ENCODE data around the gene RUNX2. TPM values are rescaled to one million over a fixed set of nuclear protein-coding genes. Genes with fewer than 3 reads are reported as not detected.

The RUNX2 gene
- total RNA-seq, 1 donor from 2014 or later, result not detected

DNA sequence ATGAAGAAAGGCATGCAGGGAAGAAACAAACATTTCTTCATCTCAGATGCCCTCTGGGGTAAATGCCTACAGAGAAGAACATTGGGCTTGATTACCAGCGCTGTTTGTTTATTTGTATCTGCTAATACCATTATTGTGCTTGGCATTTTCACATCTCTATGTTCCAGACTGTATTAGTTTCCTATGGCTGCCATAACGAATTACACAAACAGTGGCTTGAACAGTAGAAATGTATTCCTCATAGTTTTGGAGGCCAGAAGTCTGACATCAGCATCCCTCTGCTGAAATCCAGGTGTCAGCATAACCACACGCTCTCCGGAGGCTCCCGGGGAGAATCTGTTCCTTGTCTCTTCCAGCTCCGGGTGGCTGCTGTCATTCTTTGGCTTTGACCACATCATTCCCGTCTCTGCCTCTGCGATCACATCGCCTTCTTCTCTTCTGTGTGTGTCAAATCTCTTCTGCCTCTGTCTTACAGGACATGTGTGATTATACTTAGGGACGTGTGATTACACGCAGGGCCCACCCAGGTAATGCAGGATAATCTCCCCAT, 291.2 kb downstream of the RUNX2 start:
- TF ChIP-seq, protein P1, sequence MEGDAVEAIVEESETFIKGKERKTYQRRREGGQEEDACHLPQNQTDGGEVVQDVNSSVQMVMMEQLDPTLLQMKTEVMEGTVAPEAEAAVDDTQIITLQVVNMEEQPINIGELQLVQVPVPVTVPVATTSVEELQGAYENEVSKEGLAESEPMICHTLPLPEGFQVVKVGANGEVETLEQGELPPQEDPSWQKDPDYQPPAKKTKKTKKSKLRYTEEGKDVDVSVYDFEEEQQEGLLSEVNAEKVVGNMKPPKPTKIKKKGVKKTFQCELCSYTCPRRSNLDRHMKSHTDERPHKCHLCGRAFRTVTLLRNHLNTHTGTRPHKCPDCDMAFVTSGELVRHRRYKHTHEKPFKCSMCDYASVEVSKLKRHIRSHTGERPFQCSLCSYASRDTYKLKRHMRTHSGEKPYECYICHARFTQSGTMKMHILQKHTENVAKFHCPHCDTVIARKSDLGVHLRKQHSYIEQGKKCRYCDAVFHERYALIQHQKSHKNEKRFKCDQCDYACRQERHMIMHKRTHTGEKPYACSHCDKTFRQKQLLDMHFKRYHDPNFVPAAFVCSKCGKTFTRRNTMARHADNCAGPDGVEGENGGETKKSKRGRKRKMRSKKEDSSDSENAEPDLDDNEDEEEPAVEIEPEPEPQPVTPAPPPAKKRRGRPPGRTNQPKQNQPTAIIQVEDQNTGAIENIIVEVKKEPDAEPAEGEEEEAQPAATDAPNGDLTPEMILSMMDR (IDR thresholded peaks at IDR 0.05; ENCODE audit: partially characterized antibody, unreplicated experiment), result no peak
- DNase-seq, result no peak
- Mint-ChIP-seq H3K4me3 (ENCODE audit: unreplicated experiment) (no peak overlapping the region), H3K4me1 (ENCODE audit: low read depth, unreplicated experiment) (no peaks in the 10 kb centered on the region), H3K27ac (ENCODE audit: unreplicated experiment) (no peak overlapping the region), H3K27me3 (ENCODE audit: unreplicated experiment) (no peaks in the 10 kb centered on the region), H3K36me3 (ENCODE audit: unreplicated experiment) (no peaks in the 10 kb centered on the region), H3K9me3 (ENCODE audit: unreplicated experiment) (no peaks in the 10 kb centered on the region)

DNA sequence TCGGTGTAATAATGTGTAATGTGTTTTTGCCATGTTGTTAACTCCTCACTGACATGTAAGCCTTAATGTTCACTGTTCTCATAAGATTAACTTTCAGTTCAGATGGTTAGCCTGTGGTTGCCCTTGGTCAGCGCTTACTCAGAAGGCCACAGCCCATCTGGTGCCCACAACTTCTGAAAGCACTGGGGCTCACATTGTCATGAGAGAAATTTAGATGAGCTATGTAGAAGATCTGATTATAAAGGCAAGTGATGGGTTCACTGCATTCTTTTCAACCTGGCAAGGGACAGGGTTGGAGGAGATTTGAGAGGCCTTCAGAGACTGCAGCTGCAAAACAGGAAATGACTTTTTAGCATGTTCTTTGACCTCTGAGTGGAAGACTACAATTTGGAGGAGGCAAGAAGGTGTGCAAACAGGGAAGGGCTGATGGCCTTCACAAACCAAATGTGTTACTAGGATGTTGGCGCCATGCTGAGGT, 291.9 kb downstream of the RUNX2 start:
- H3K4me3 Mint-ChIP-seq (ENCODE audit: unreplicated experiment), result no peak overlapping the region
- DNase-seq, result no peak
- H3K27me3 Mint-ChIP-seq (ENCODE audit: unreplicated experiment), result no peaks in the 10 kb centered on the region
- H3K27ac Mint-ChIP-seq (ENCODE audit: unreplicated experiment), result no peak overlapping the region
- TF ChIP-seq, protein P1 (IDR thresholded peaks at IDR 0.05; ENCODE audit: partially characterized antibody, unreplicated experiment), result no peak
- no peaks in the 10 kb centered on the region for H3K9me3 Mint-ChIP-seq (ENCODE audit: unreplicated experiment)
- no peaks in the 10 kb centered on the region for H3K4me1 Mint-ChIP-seq (ENCODE audit: low read depth, unreplicated experiment)
- H3K36me3 Mint-ChIP-seq (ENCODE audit: unreplicated experiment), result no peaks in the 10 kb centered on the region

DNA sequence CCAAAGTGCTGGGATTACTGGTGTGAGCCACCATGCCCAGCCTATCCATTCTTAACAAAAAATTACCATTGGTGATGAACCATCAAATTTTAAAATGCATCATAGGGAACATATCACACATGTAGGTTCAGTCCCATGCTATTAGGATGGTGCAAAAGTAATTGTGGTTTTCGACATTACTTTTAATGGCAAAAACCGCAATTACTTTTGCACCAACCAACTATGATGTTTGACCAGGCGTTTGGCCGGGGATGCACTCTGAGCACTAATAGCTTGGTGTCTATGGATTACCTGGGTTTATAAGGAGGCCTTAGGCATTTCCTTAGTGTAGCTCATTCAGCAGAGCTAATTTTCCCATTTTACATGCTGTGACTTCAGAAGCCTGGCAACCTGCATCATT, 296.1 kb downstream of the RUNX2 start:
- Mint-ChIP-seq H3K27ac (ENCODE audit: unreplicated experiment) (no peak overlapping the region), H3K9me3 (ENCODE audit: unreplicated experiment) (no peaks in the 10 kb centered on the region), H3K4me1 (ENCODE audit: low read depth, unreplicated experiment) (no peaks in the 10 kb centered on the region), H3K4me3 (ENCODE audit: unreplicated experiment) (no peak overlapping the region), H3K36me3 (ENCODE audit: unreplicated experiment) (no peaks in the 10 kb centered on the region), H3K27me3 (ENCODE audit: unreplicated experiment) (peaks cover under 1% of the 10 kb centered on the region)
- no peak for DNase-seq
- TF ChIP-seq, protein P1 (IDR thresholded peaks at IDR 0.05; ENCODE audit: partially characterized antibody, unreplicated experiment), result no peak

DNA sequence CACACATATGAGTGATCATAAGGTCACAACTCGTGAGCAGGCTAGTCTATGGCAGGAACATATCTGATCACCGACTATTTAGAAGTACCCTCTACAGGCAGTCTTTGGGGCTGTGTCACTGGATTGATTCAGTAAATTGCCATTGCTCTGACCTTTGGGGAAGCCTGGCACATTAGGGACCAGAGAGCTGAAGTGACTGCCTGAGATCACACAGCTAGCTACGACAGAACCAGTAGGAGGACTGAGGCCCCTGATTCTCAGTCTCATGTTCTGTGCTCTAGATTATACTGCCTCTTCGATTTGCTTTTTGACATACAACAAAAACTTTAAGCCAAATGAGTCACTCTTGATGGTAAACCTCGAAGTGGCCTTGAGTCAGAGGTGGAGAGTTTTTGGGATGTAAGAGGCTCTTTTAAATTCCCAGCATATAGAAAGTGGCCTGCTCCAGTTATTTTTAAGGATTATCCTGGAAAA, 297.1 kb downstream of the RUNX2 start:
- H3K36me3 Mint-ChIP-seq (ENCODE audit: unreplicated experiment), result no peaks in the 10 kb centered on the region
- H3K4me1 Mint-ChIP-seq (ENCODE audit: low read depth, unreplicated experiment), result no peaks in the 10 kb centered on the region
- H3K4me3 Mint-ChIP-seq (ENCODE audit: unreplicated experiment), result no peak overlapping the region
- peaks cover 3% of the 10 kb centered on the region for H3K27me3 Mint-ChIP-seq (ENCODE audit: unreplicated experiment)
- TF ChIP-seq, protein P1 (IDR thresholded peaks at IDR 0.05; ENCODE audit: partially characterized antibody, unreplicated experiment), result no peak
- no peak overlapping the region for H3K27ac Mint-ChIP-seq (ENCODE audit: unreplicated experiment)
- no peak for DNase-seq
- H3K9me3 Mint-ChIP-seq (ENCODE audit: unreplicated experiment), result no peaks in the 10 kb centered on the region

DNA sequence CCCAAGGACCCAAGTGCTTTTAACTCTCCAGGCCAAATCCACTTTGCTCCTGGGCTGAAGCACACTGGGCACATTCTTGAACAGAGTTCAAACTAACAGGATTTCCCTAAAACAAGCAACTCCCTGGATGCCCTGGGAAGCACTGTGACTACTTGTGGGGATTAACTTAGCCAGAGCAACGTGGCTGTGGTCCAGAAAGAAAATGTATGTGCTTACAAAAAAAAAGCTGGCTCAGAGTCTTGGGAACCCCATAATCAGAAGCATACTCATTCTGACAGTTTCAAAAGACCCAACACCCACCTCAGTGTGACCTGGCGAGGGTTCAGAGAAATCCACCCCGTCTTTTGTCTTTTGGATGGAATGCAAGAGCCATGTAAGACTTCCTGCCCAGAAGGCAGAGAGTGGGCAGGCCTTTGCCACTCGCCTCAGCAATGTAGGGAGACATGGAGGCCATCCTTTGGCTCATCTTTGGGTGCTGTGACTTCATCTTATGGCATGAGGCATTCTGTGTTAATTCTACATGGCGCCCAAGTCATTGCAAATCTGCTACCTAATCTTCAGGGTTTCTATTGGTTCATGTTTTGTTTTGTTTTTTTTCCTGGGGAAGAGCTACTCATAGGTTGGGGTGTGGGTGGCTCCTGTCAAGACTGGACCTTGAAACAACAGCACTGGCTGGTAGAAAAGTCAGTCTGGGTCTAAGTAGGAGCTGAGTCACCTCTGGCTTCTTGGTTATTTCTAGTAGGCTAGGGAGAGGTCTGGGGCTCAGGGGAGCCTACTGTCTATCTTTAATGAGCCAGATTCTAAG, 298.2 kb downstream of the RUNX2 start:
- peaks cover 3% of the 10 kb centered on the region for H3K27me3 Mint-ChIP-seq (ENCODE audit: unreplicated experiment)
- no peak overlapping the region for H3K4me3 Mint-ChIP-seq (ENCODE audit: unreplicated experiment)
- H3K9me3 Mint-ChIP-seq (ENCODE audit: unreplicated experiment), result no peaks in the 10 kb centered on the region
- H3K36me3 Mint-ChIP-seq (ENCODE audit: unreplicated experiment), result no peaks in the 10 kb centered on the region
- H3K27ac Mint-ChIP-seq (ENCODE audit: unreplicated experiment), result no peak overlapping the region
- H3K4me1 Mint-ChIP-seq (ENCODE audit: low read depth, unreplicated experiment), result no peaks in the 10 kb centered on the region
- TF ChIP-seq, protein P1 (IDR thresholded peaks at IDR 0.05; ENCODE audit: partially characterized antibody, unreplicated experiment), result no peak
- DNase-seq, result no peak
